NCI-H146 treated with DMSO at 0.1 percent for 48 hours (cell line): ENCODE measurements around the gene SLC17A9.

Experiments used
- DNase-seq: peaks from one replicate; lab custom pipeline; 2025; ENCODE audit not compliant: unreplicated experiment; lab: John Stamatoyannopoulos, UW

SLC17A9 gene

GRCh38 chr20:62955519-62956386, 3.2 kb downstream of the SLC17A9 start:
- no peak for DNase-seq

GRCh38 chr20:62956387-62957135, 4.1 kb downstream of the SLC17A9 start:
- no peak for DNase-seq

GRCh38 chr20:62957136-62958117, 4.9 kb downstream of the SLC17A9 start:
- DNase-seq = no peak

- no peak for DNase-seq
Measured at GRCh38 chr20:62958388-62959100, 6.0 kb downstream of the SLC17A9 start.

GRCh38 chr20:62959101-62959971, 6.8 kb downstream of the SLC17A9 start:
- no peak for DNase-seq

GRCh38 chr20:62959998-62960436, 7.5 kb downstream of the SLC17A9 start:
- DNase-seq = no peak

GRCh38 chr20:62960446-62961309, 8.2 kb downstream of the SLC17A9 start:
- DNase-seq = peak; percentile 21

- DNase-seq = no peak
Measured at GRCh38 chr20:62961310-62961783, 8.8 kb downstream of the SLC17A9 start.

GRCh38 chr20:62961799-62962198, 9.3 kb downstream of the SLC17A9 start:
- DNase-seq = no peak

- no peak for DNase-seq
Measured at GRCh38 chr20:62962221-62962879, 9.8 kb downstream of the SLC17A9 start.

- DNase-seq = no peak
Measured at GRCh38 chr20:62962891-62963613, 10.5 kb downstream of the SLC17A9 start.

GRCh38 chr20:62963614-62964397, 11.3 kb downstream of the SLC17A9 start:
- no peak for DNase-seq

- DNase-seq = no peak
Measured at GRCh38 chr20:62964700-62965099, 12.2 kb downstream of the SLC17A9 start.

GRCh38 chr20:62965363-62965771, 12.9 kb downstream of the SLC17A9 start:
- no peak for DNase-seq

GRCh38 chr20:62966212-62967148, 14.0 kb downstream of the SLC17A9 start:
- no peak for DNase-seq
